GM12874 (cell line): Measurements from ENCODE around the gene CDC42SE2.

Experiments used
- CTCF ChIP-seq: IDR thresholded peaks from 2 replicates; pipeline ENCODE4 v1.5.1; 2011; ENCODE audit warnings: low read depth, mild to moderate bottlenecking, control low read depth, low read length, moderate library complexity; ENCODE audit not compliant: insufficient read depth

CDC42SE2 gene

DNA sequence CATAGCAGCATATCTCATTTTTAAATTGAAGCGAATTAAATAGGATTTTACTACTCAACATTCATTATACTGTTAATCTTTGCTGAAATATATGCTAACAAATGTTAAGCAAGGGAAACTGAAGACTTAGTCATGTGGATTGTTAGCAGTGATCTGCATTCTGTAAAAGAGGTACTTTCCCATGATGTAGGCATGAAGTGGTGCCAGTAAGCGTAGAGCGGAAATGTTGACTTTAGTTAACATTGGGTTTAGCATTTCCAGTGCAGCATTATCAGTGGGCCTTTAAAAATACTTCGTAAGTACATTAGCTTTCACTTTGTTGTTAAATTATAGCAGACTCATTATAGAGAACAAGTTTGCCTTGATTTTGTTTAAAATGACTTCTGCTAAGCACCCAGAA lies 130.3 kb downstream of the CDC42SE2 start:
- no peak for TF ChIP-seq CTCF

GRCh38 chr5:131396015-131396414 lies 132.2 kb downstream of the CDC42SE2 start:
- TF ChIP-seq CTCF = no peak

GRCh38 chr5:131396630-131397273 lies 132.9 kb downstream of the CDC42SE2 start:
- no peak for TF ChIP-seq CTCF

GRCh38 chr5:131400585-131400984 lies 136.7 kb downstream of the CDC42SE2 start:
- no peak for TF ChIP-seq CTCF

DNA sequence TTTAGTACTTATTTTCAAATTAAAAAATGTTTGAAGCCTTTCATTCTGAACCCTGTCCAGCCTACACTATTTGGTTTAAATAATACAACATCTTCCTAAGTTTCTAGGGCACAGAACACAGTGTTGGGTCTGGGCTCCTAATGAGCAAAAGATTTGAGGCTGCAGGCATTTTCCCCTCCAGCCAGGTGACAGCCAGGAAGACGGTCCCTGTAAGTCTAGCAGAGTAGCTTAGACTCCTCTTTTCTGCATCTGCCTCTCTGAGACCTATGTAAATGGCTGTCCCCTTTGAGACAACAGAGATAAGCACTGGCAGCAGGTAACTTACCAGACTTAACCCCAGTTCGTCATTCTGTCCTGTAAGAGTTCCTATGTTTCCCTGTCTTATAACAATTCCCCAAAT lies 141.8 kb downstream of the CDC42SE2 start:
- no peak for TF ChIP-seq CTCF

- no peak for TF ChIP-seq CTCF
Observed at GRCh38 chr5:131406076-131406475, 142.2 kb downstream of the CDC42SE2 start.

GRCh38 chr5:131406975-131407638 lies 143.3 kb downstream of the CDC42SE2 start:
- no peak for TF ChIP-seq CTCF
